HepG2 (cell line): ENCODE data around the gene SLC7A10. TPM values are rescaled to one million over a fixed set of nuclear protein-coding genes. Genes with fewer than 3 reads are reported as not detected.

Experiments used
- CEBPZ ChIP-seq: IDR thresholded peaks from 2 replicates; pipeline ENCODE4 v1.6.1; 2012; ENCODE audit warnings: low read length, improper control_type of control experiment
- CSRNP2 ChIP-seq: sonication (generic); formaldehyde crosslinking; conservative IDR thresholded peaks from 2 replicates; pipeline ENCODE4 v1.8.0; 2022; ENCODE audit warnings: low read depth, missing genetic modification reagents
- DMAP1 ChIP-seq: IDR thresholded peaks from 2 replicates; pipeline ENCODE4 v1.6.1; 2016
- GATAD1 ChIP-seq: IDR thresholded peaks from 2 replicates; pipeline ENCODE4 v1.6.1; 2016; ENCODE audit warnings: missing genetic modification reagents, missing compliant biosample characterization
- KDM1A ChIP-seq: IDR thresholded peaks from 2 replicates; pipeline ENCODE4 v1.6.1; 2016; ENCODE audit warnings: missing compliant biosample characterization
- MAFG ChIP-seq: sonication (generic); formaldehyde crosslinking; IDR thresholded peaks from 2 replicates; pipeline ENCODE4 v1.5.1; 2020; ENCODE audit warnings: mild to moderate bottlenecking, missing genetic modification reagents
- NR2C2 ChIP-seq: sonication (generic); formaldehyde crosslinking; IDR thresholded peaks from 2 replicates; pipeline ENCODE4 v1.4.0; 2020; ENCODE audit warnings: missing genetic modification reagents, mild to moderate bottlenecking, moderate library complexity, borderline replicate concordance
- ZBTB10 ChIP-seq: sonication (generic); formaldehyde crosslinking; IDR thresholded peaks from 2 replicates; pipeline ENCODE4 v1.4.0; 2020; ENCODE audit warnings: missing genetic modification reagents, borderline replicate concordance
- ZFP62 ChIP-seq: sonication (generic); formaldehyde crosslinking; IDR thresholded peaks from 2 replicates; pipeline ENCODE4 v1.4.0; 2020; ENCODE audit warnings: missing genetic modification reagents
- ZNF121 ChIP-seq: sonication (generic); formaldehyde crosslinking; IDR thresholded peaks from 2 replicates; pipeline ENCODE4 v1.5.0; 2020; ENCODE audit warnings: mild to moderate bottlenecking, missing genetic modification reagents
- ZNF143 ChIP-seq: sonication (generic); formaldehyde crosslinking; IDR thresholded peaks from 2 replicates; pipeline ENCODE4 v1.4.0; 2020; ENCODE audit warnings: missing genetic modification reagents
- ZNF335 ChIP-seq: sonication (generic); formaldehyde crosslinking; IDR thresholded peaks from 2 replicates; pipeline ENCODE4 v1.4.0; 2020; ENCODE audit warnings: missing genetic modification reagents
- ZNF512B ChIP-seq: sonication (generic); formaldehyde crosslinking; IDR thresholded peaks from 2 replicates; pipeline ENCODE4 v1.5.1; 2020; ENCODE audit warnings: missing genetic modification reagents, mild to moderate bottlenecking, borderline replicate concordance
- ZSCAN21 ChIP-seq: sonication (generic); formaldehyde crosslinking; IDR thresholded peaks from 2 replicates; pipeline ENCODE4 v1.8.0; 2022; ENCODE audit warnings: mild to moderate bottlenecking, missing genetic modification reagents, moderate library complexity, borderline replicate concordance
- ZSCAN29 ChIP-seq: sonication (generic); formaldehyde crosslinking; conservative IDR thresholded peaks from 2 replicates; pipeline ENCODE4 v1.4.0; 2020; ENCODE audit warnings: mild to moderate bottlenecking, missing genetic modification reagents
- polyA plus RNA-seq, 8 experiments: library from polyadenylated mRNA; depleted of rRNA in 3 of 8; stranded (reverse) in 7 of 8; unstranded in 1 of 8; fragments of >200 nt; fragmentation: Illumina TruSeq in 4 of 8; extraction: Trizol in 4 of 8; gene quantifications; 2 replicates each; pipeline versions ENCODE4 v1.2.1 to v1.2.3, GENCODE V29; 2011 to 2016; ENCODE audit warnings: low read depth in 4 of 8, missing spikeins in 1 of 8, mixed read lengths in 1 of 8; ENCODE audit not compliant: insufficient read depth in 1 of 8
- total RNA-seq, 5 experiments: library from RNA; depleted of rRNA; stranded (reverse); fragments of >200 nt; fragmentation: Illumina TruSeq; extraction: Trizol; gene quantifications; 2 replicates each; pipeline ENCODE4 v1.2.3, GENCODE V29; 2016; ENCODE audit warnings: low read depth in 1 of 5

Gene SLC7A10
- total and polyA plus RNA-seq, 2 of the 13 experiments (the other 11 are each of a cell fraction or from before 2014, with no cell fraction given) = 1.1 to 2.2 TPM

GRCh38 chr19:33273881-33274662 lies 48.4 kb upstream of the SLC7A10 start (continued):
- TF ChIP-seq ZSCAN21 (CRISPR knock-in tag) = peak; percentile 88
- no peak for TF ChIP-seq MAFG (CRISPR knock-in tag)
- no peak for TF ChIP-seq CEBPZ
- TF ChIP-seq ZFP62 (CRISPR knock-in tag) = no peak
- TF ChIP-seq ZSCAN29 (CRISPR knock-in tag) = no peak
- peak; percentile 59; the same call in 1 of the 2 replicates for TF ChIP-seq GATAD1
- TF ChIP-seq NR2C2 (CRISPR knock-in tag) = no peak
- TF ChIP-seq ZNF143 = 0 out of 2 replicates have a peak, but pooled peaks have one; percentile 24
- TF ChIP-seq ZNF512B = 0 out of 2 replicates have a peak, but pooled peaks have one; percentile 89
- TF ChIP-seq ZNF121 = peak; percentile 49
- TF ChIP-seq KDM1A (CRISPR knock-in tag) = no peak
- TF ChIP-seq ZNF335 = peak; percentile 61; the same call in 1 of the 2 replicates
- TF ChIP-seq ZBTB10 (CRISPR knock-in tag) = no peak
- TF ChIP-seq CSRNP2 (CRISPR knock-in tag) = no peak
- peak; percentile 65; the same call in 1 of the 2 replicates for TF ChIP-seq DMAP1 (CRISPR knock-in tag)
